H1 (cell line): ENCODE results near the gene ARMC7. TPM values are rescaled to one million over a fixed set of nuclear protein-coding genes. Genes with fewer than 3 reads are reported as not detected.

Source experiments
- CTCF ChIA-PET: fragments of 300-600 bp; sonication (Branson Sonifier 250); formaldehyde crosslinking; loops from one replicate; lab custom pipeline; 2021; ENCODE audit not compliant: partially characterized antibody; lab: Charles Lee
- POLR2A ChIA-PET: fragments of 300-600 bp; sonication (Branson Sonifier 250); formaldehyde crosslinking; loops from one replicate; lab custom pipeline; 2021; ENCODE audit warnings: inconsistent platforms; ENCODE audit not compliant: partially characterized antibody; lab: Charles Lee
- DNase-seq, 2 experiments: peaks; one replicate each; pipeline versions ENCODE4 v3.0.0 to v3.0.0-alpha.2; 2010 to 2022; ENCODE audit warnings: low spot score in 2 of 2, low read depth in 1 of 2, mixed read lengths in 1 of 2
- FAIRE-seq: peaks from 2 replicates; lab custom pipeline; 2011; peaks lifted over from hg19 to GRCh38; lab: Jason Lieb, UNC
- H2AFZ ChIP-seq: 2 replicates; pipeline ENCODE4 v1.8.1; 2012; ENCODE audit warnings: low read length, inconsistent platforms
- H2AK5ac ChIP-seq: 2 replicates; pipeline ENCODE4 v1.6.1; 2013; ENCODE audit warnings: low read depth, low read length
- H2BK120ac ChIP-seq: replicated peaks from 2 replicates; pipeline ENCODE3; 2013; ENCODE audit warnings: low read depth, low read length, inconsistent platforms
- H2BK12ac ChIP-seq: 2 replicates; pipeline ENCODE4 v1.6.1; 2013; ENCODE audit warnings: low read depth, low read length
- H2BK15ac ChIP-seq: 2 replicates; pipeline ENCODE4 v1.6.1; 2013; ENCODE audit warnings: low read length
- H2BK20ac ChIP-seq: 2 replicates; pipeline ENCODE4 v1.6.1; 2013; ENCODE audit warnings: low read length
- H2BK5ac ChIP-seq: 2 replicates; pipeline ENCODE4 v1.6.1; 2013; ENCODE audit warnings: low read depth, low read length
- H3K14ac ChIP-seq: 2 replicates; pipeline ENCODE4 v1.6.1; 2013; ENCODE audit warnings: inconsistent platforms; ENCODE audit not compliant: insufficient read length
- H3K18ac ChIP-seq: 2 replicates; pipeline ENCODE4 v1.6.1; 2013; ENCODE audit warnings: low read length; ENCODE audit errors: extremely low read depth
- H3K23ac ChIP-seq: 2 replicates; pipeline ENCODE4 v1.6.1; 2013; ENCODE audit warnings: inconsistent platforms; ENCODE audit not compliant: insufficient read length
- H3K23me2 ChIP-seq: 2 replicates; pipeline ENCODE4 v1.6.1; 2013; ENCODE audit warnings: low read depth, low read length
- H3K27ac ChIP-seq: 2 replicates; pipeline ENCODE4 v1.6.1; 2011; ENCODE audit warnings: low read depth, low read length, inconsistent platforms
- H3K27me3 ChIP-seq, 4 experiments: replicated peaks in 1 of 4; 1 replicate in 1 of 4; 2 replicates in 3 of 4; pipeline versions ENCODE4 v1.6.1 to v1.8.1; 2011 to 2013; ENCODE audit warnings: low read length in 3 of 4, mild to moderate bottlenecking in 3 of 4, inconsistent platforms in 2 of 4, mixed read lengths in 2 of 4, moderate library complexity in 1 of 4; ENCODE audit not compliant: control insufficient read depth in 3 of 4, insufficient read depth in 3 of 4; ENCODE audit errors: extremely low read depth in 1 of 4
- H3K36me3 ChIP-seq, 4 experiments: 2 replicates each; pipeline versions ENCODE4 v1.6.1 to v1.8.1; 2011 to 2013; ENCODE audit warnings: mild to moderate bottlenecking in 4 of 4, low read length in 3 of 4, moderate library complexity in 2 of 4, control low read depth in 1 of 4, inconsistent platforms in 1 of 4; ENCODE audit not compliant: insufficient read depth in 4 of 4, control insufficient read depth in 2 of 4
- H3K4ac ChIP-seq: replicated peaks from 2 replicates; pipeline ENCODE3; 2013; ENCODE audit warnings: low read length, low read depth, mixed read lengths, inconsistent platforms; ENCODE audit not compliant: insufficient read length
- H3K4me1 ChIP-seq, 4 experiments: replicated peaks in 1 of 4; 1 replicate in 1 of 4; 2 replicates in 3 of 4; pipeline versions ENCODE4 v1.6.1 to v1.8.1; 2011 to 2013; ENCODE audit warnings: low read length in 3 of 4, inconsistent platforms in 2 of 4, mixed read lengths in 1 of 4; ENCODE audit not compliant: insufficient read depth in 4 of 4, control insufficient read depth in 3 of 4
- H3K4me2 ChIP-seq, 2 experiments: 2 replicates each; pipeline versions ENCODE4 v1.6.1 to v1.8.1; 2011 to 2013; ENCODE audit warnings: low read depth in 2 of 2, low read length in 2 of 2, control low read depth in 1 of 2, inconsistent platforms in 1 of 2, mild to moderate bottlenecking in 1 of 2; ENCODE audit not compliant: insufficient read depth in 1 of 2
- H3K4me3 ChIP-seq, 4 experiments: fragments of 200-600, 300-600 bp in 1 of 4; sonication (generic), shearing (Covaris generic), sonication (Bioruptor Twin) in 1 of 4; 2 replicates each; pipeline versions ENCODE4 v1.5.1 to v1.8.1; 2011 to 2016; ENCODE audit warnings: low read length in 4 of 4, low read depth in 3 of 4, control low read depth in 2 of 4, inconsistent platforms in 2 of 4, mild to moderate bottlenecking in 2 of 4, mixed read lengths in 1 of 4, moderate library complexity in 1 of 4; ENCODE audit not compliant: insufficient read depth in 2 of 4; ENCODE audit errors: extremely low read depth in 1 of 4
- H3K56ac ChIP-seq: replicated peaks from 2 replicates; pipeline ENCODE3; 2013; ENCODE audit warnings: low read depth, mild to moderate bottlenecking, mixed read lengths, low read length, inconsistent platforms; ENCODE audit not compliant: insufficient read length
- H3K79me1 ChIP-seq: 2 replicates; pipeline ENCODE4 v1.6.1; 2013; ENCODE audit warnings: low read depth, low read length, control low read depth
- H3K79me2 ChIP-seq, 2 experiments: 2 replicates each; pipeline versions ENCODE4 v1.6.1 to v1.8.1; 2012 to 2013; ENCODE audit warnings: low read length in 2 of 2, mild to moderate bottlenecking in 2 of 2, inconsistent platforms in 1 of 2; ENCODE audit not compliant: insufficient read depth in 2 of 2, control insufficient read depth in 1 of 2
- H3K9ac ChIP-seq, 4 experiments: replicated peaks in 1 of 4; 1 replicate in 1 of 4; 2 replicates in 3 of 4; pipeline versions ENCODE4 v1.6.1 to v1.8.1; 2011 to 2013; ENCODE audit warnings: low read depth in 3 of 4, low read length in 3 of 4, control low read depth in 2 of 4, mild to moderate bottlenecking in 2 of 4, moderate library complexity in 2 of 4, inconsistent platforms in 1 of 4; ENCODE audit errors: extremely low read depth in 1 of 4
- H3K9me3 ChIP-seq, 2 experiments: 2 replicates each; pipeline versions ENCODE4 v1.6.1 to v1.8.1; 2012 to 2013; ENCODE audit warnings: mild to moderate bottlenecking in 2 of 2, moderate library complexity in 2 of 2, control low read depth in 1 of 2, inconsistent platforms in 1 of 2, low read depth in 1 of 2, low read length in 1 of 2, mixed read lengths in 1 of 2; ENCODE audit not compliant: insufficient read depth in 2 of 2
- H4K20me1 ChIP-seq, 2 experiments: replicated peaks in 1 of 2; 2 replicates each; pipeline versions ENCODE3 to v1.8.1; 2011 to 2013; ENCODE audit warnings: inconsistent platforms in 2 of 2, low read length in 2 of 2, mild to moderate bottlenecking in 1 of 2; ENCODE audit not compliant: insufficient read depth in 2 of 2, control insufficient read depth in 1 of 2
- H4K5ac ChIP-seq: 2 replicates; pipeline ENCODE4 v1.6.1; 2013; ENCODE audit warnings: low read length, low read depth, mixed read lengths, inconsistent platforms; ENCODE audit not compliant: insufficient read length
- H4K8ac ChIP-seq: 2 replicates; pipeline ENCODE4 v1.8.0; 2013; ENCODE audit warnings: mild to moderate bottlenecking, moderate library complexity, low read length, inconsistent platforms; ENCODE audit not compliant: insufficient read depth; ENCODE audit errors: extremely low read depth
- H4K91ac ChIP-seq: replicated peaks from 2 replicates; pipeline ENCODE3; 2013; ENCODE audit warnings: low read length, mixed read lengths, inconsistent platforms; ENCODE audit not compliant: insufficient read length
- ASH2L ChIP-seq: fragments of 200-600, 300-600 bp; sonication (generic); IDR thresholded peaks from one replicate; pipeline ENCODE4 v1.7.1; 2017; ENCODE audit warnings: low read length
- CTBP2 ChIP-seq: IDR thresholded peaks from 2 replicates; pipeline ENCODE4 v1.7.0; 2011; ENCODE audit warnings: borderline replicate concordance, mild to moderate bottlenecking, moderate library complexity, mixed read lengths, low read length; ENCODE audit not compliant: insufficient read depth, insufficient read length
- KDM4A ChIP-seq: IDR thresholded peaks from one replicate; pipeline ENCODE4 v1.7.1; 2012; ENCODE audit warnings: low read depth, mild to moderate bottlenecking, moderate library complexity, low read length, inconsistent platforms; ENCODE audit not compliant: severe bottlenecking
- PHF8 ChIP-seq: fragments of 200-600 bp; sonication (generic); conservative IDR thresholded peaks from 2 replicates; pipeline ENCODE4 v1.7.1; 2012; ENCODE audit warnings: low read depth, mild to moderate bottlenecking, inconsistent platforms, low read length, moderate library complexity
- POLR2AphosphoS5 ChIP-seq: IDR thresholded peaks from 2 replicates; pipeline ENCODE4 v1.6.1; 2011; ENCODE audit warnings: low read depth, low read length
- SP4 ChIP-seq: IDR thresholded peaks from 2 replicates; pipeline ENCODE4 v1.6.1; 2012; ENCODE audit warnings: low read length, inconsistent platforms
- SRF ChIP-seq: IDR thresholded peaks from 2 replicates; pipeline ENCODE4 v1.6.1; 2011; ENCODE audit warnings: mild to moderate bottlenecking, low read depth, low read length, moderate library complexity
- WGBS, 2 experiments: shearing (Covaris generic) in 1 of 2; methylation state at CpG; one replicate each; pipeline versions ENCODE4 v1.1.6 to v1.1.7; 2013 to 2015; ENCODE audit warnings: low lambda C conversion rate in 2 of 2, mixed read lengths in 2 of 2, inconsistent platforms in 1 of 2, low coverage in 1 of 2, missing lambda C conversion rate in 1 of 2; ENCODE audit not compliant: insufficient replicate concordance in 2 of 2, insufficient coverage in 1 of 2, insufficient read length in 1 of 2; ENCODE audit errors: extremely low coverage in 1 of 2, missing lambda C conversion rate in 1 of 2; 5-methylcytosine and 5-hydroxymethylcytosine counted together
- polyA plus RNA-seq, 7 experiments: library from polyadenylated mRNA; depleted of rRNA in 3 of 7; stranded (reverse) in 5 of 7; unstranded in 2 of 7; fragments of >200 nt in 5 of 7; fragments of 200-250 nt in 2 of 7; gene quantifications; 1 replicate in 5 of 7; 2 replicates in 1 of 7; 4 replicates in 1 of 7; pipeline versions ENCODE4 v1.2.1 to v1.2.3, GENCODE V29; 2011 to 2013; ENCODE audit warnings: missing spikeins in 2 of 7, mixed read lengths in 2 of 7
- total RNA-seq: library from RNA; stranded (reverse); fragmentation: NEBNext Ultra II Directional; extraction: Animal tissue kit (Norgen Biotek cat#: 25700); gene quantifications from 2 replicates; pipeline ENCODE4 v1.2.1, GENCODE V29; 2021

Gene ARMC7
- total and polyA plus RNA-seq, 2 of the 8 experiments (the other 6 are each of a cell fraction or from before 2014, with no cell fraction given): 9.8 to 13.6 TPM

GRCh38 chr17:75097865-75098264, 11.9 kb upstream of the ARMC7 start:
- ChIA-PET CTCF (interaction anchor here (1.5 to 2.1 kb wide), 4 partner anchors 16 to 43 kb away, joined by 3 to 9 read pairs (median 5); partner anchors contain the start of gene NT5C), POLR2A (interaction anchor here (0.9 to 8.7 kb wide), 4 partner anchors 8 to 39 kb away, joined by 3 to 32 read pairs (median 4); partner anchors contain the start of gene SLC16A5)
- Histone ChIP-seq H2BK20ac (no peak overlapping the region), H3K79me2 (no peaks in the 10 kb centered on the region), H2BK120ac (no peak overlapping the region), H2BK15ac (no peak overlapping the region), H3K4me1 (peaks cover 0 to 5% (median 2%) of the 10 kb centered on the region in 4 experiments; a peak in 3 of 7 replicates), H4K20me1 (no peaks in the 10 kb centered on the region), H4K5ac (no peak overlapping the region), H2BK12ac (no peak overlapping the region), H3K36me3 (peaks cover 0 to 9% (median 4%) of the 10 kb centered on the region in 4 experiments; a peak in 5 of 8 replicates), H3K4me2 (no peak overlapping the region), H3K79me1 (peaks cover 2% of the 10 kb centered on the region; the same call in 1 of the 2 replicates), H3K9me3 (peaks cover 0 to 3% of the 10 kb centered on the region in 2 experiments; a peak in 2 of 4 replicates), H3K14ac (no peak overlapping the region), H3K27me3 (no peaks in the 10 kb centered on the region), H4K91ac (no peak overlapping the region), H3K23me2 (no peaks in the 10 kb centered on the region), H2AK5ac (no peak overlapping the region), H4K8ac (no peak overlapping the region), H3K4me3 (no peak overlapping the region), H3K18ac (no peak overlapping the region), H3K4ac (no peak overlapping the region), H3K23ac (no peak overlapping the region), H3K27ac (no peak overlapping the region), H2AFZ (no peak overlapping the region)
- 96% methylated on average over 7 of the region's 7 CpGs; no CpG with 5 or more reads in 1 of the 2 experiments for whole genome bisulfite sequencing, 2 experiments
- DNase-seq: no peak
- FAIRE-seq: no peak
- TF ChIP-seq CTBP2 (no peak), PHF8 (no peak), SRF (no peak), SP4 (no peak), POLR2AphosphoS5 (no peak), ASH2L (no peak), KDM4A (no peak)
- TF ChIP-seq, all 59 proteins: peak for 0
- no peak overlapping the region for H3K56ac ChIP-seq
- no peak overlapping the region for H3K9ac ChIP-seq
- H2BK5ac ChIP-seq: no peak overlapping the region
